ENCODE data around the gene NDUFA6. TPM values are rescaled to one million over a fixed set of nuclear protein-coding genes. Genes with fewer than 3 reads are reported as not detected.

Gene NDUFA6
- total RNA-seq, 2 donors from 2014 or later: 52.9 to 53.1 TPM

DNA sequence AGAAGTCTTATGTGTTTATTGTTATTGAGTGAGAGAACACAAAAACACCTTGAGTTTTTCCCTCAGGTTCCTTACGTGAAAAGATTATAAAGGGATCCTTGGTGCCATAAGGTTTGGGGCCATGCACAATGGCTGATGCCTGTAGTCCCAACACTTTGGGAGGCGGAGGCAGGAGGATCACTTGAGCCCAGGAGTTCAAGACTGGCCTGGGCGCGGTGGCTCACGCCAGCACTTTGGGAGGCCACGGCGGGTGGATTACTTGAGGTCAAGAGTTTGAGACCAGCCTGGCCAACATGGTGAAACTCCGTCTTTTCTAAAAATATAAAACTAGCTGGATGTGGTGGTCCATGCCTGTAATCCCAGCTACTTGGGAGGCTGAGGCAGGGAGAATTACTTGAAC is 5.7 kb downstream of the NDUFA6 start:
- no peak for DNase-seq (ENCODE audit: low spot score)
- no peak overlapping the region for H3K4me3 ChIP-seq
- H3K4me1 ChIP-seq (replicated peaks): peaks cover 11% of the 10 kb centered on the region
- H3K9me3 ChIP-seq: no peaks in the 10 kb centered on the region
- TF ChIP-seq POLR2AphosphoS5 (IDR thresholded peaks at IDR 0.05): no peak
- TF ChIP-seq, protein P1, sequence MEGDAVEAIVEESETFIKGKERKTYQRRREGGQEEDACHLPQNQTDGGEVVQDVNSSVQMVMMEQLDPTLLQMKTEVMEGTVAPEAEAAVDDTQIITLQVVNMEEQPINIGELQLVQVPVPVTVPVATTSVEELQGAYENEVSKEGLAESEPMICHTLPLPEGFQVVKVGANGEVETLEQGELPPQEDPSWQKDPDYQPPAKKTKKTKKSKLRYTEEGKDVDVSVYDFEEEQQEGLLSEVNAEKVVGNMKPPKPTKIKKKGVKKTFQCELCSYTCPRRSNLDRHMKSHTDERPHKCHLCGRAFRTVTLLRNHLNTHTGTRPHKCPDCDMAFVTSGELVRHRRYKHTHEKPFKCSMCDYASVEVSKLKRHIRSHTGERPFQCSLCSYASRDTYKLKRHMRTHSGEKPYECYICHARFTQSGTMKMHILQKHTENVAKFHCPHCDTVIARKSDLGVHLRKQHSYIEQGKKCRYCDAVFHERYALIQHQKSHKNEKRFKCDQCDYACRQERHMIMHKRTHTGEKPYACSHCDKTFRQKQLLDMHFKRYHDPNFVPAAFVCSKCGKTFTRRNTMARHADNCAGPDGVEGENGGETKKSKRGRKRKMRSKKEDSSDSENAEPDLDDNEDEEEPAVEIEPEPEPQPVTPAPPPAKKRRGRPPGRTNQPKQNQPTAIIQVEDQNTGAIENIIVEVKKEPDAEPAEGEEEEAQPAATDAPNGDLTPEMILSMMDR (IDR thresholded peaks at IDR 0.05): no peak
- no peak for TF ChIP-seq POLR2A (IDR thresholded peaks at IDR 0.05)
- WGBS: 95% methylated on average over 8 of the region's 8 CpGs
- intact Hi-C loops (cut with DNase I): no loop called here
- H3K27me3 ChIP-seq (replicated peaks; ENCODE audit: insufficient read depth): no peaks in the 10 kb centered on the region
- H3K36me3 ChIP-seq: peaks cover 0 to 5% of the 10 kb centered on the region in 2 donors
- no peak overlapping the region for H3K27ac ChIP-seq

DNA sequence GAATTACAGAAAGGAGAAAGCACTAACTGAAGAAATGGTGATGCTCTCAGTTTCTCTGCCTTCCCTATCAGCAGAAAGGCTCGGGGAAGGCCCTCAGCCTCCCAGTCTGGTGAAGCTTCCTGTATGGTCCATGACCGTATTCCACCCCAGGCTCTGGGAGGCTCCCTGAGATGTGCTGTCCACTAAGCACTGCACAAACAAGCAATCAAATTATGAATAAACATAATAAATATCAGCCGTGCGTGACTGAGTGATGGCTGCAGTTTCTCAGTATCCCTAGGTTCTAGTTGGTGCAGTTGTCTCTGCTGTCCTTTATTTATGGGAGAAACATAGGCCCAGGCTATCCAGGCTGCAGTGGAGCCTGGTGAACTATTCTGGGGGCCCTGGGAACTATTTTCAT is 7.5 kb downstream of the NDUFA6 start:
- DNase-seq (ENCODE audit: low spot score): no peak
- TF ChIP-seq POLR2AphosphoS5 (IDR thresholded peaks at IDR 0.05) (peak; percentile 76), POLR2A (IDR thresholded peaks at IDR 0.05) (no peak)
- Histone ChIP-seq H3K4me1 (replicated peaks) (peaks cover 19% of the 10 kb centered on the region), H3K36me3 (peaks cover 0 to 5% of the 10 kb centered on the region in 2 donors), H3K27ac (peak overlapping the region in 1 of 2 donors; percentile 31), H3K9me3 (no peaks in the 10 kb centered on the region), H3K27me3 (replicated peaks; ENCODE audit: insufficient read depth) (no peaks in the 10 kb centered on the region), H3K4me3 (no peak overlapping the region)
- WGBS: 80% methylated on average over 4 of the region's 4 CpGs
- intact Hi-C loops (cut with DNase I): no loop called here

DNA sequence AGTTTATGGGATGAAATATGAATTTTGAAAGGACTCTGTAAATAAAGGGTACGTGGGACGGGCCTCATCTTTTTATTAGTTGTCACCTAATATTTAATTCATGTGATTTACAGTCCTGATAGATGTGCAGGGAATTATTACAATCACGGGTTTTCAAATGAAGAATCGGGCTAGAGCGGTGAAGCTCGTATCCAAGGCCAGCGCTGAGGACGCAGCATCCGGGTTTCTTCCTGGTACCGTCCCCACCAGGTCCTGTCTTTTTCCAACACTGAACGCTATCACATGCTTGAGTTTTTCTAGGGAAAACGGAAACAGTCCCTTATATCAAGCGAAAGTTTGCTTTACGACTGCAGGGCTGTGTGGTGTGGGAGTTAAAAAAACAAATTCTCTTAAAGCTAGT is 10.3 kb downstream of the NDUFA6 start:
- intact Hi-C loops (cut with DNase I): no loop called here
- Histone ChIP-seq H3K4me1 (replicated peaks) (peaks cover 19% of the 10 kb centered on the region), H3K36me3 (peaks cover 0 to 1% of the 10 kb centered on the region in 2 donors)

DNA sequence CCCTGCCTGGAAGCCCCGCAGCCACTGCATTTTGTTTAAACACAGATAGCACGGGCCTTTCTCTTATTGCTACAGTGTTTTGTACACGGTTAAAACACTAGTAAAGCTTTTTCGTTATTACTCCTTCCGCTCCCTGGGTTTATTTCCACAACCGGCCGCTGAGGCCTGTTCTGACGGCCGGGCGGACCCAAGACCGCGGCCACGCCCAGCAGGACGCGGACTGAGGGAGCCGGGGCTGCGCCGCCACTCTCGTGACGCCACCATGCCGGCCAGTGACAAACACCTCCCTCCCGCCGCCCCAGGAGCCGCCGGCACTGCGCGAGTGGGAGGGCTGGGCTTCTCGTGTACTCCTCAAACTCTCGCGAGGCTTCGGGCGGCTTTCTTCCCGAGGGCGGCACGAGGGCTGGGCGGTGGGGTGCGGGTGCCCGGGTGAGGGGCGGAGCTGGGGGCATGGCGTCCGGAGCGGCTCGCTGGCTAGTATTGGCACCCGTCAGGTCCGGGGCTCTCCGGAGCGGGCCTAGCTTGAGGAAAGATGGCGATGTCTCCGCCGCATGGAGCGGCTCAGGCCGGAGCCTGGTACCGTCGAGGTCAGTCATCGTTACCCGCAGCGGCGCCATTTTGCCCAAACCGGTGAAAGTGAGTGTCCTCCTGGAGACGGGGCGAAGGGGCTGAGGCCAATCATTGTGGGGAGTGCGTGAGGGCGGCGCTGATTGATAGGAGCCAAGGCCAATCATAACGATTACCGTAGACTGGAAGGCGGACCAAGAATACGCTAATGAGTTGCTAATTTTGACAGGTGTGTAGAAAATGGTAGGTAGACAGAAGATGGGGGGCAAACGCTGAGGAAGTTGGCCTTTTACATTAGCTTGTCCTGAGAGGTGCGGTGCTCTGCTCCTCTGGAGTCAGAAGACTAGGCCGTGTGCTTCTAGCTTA is 11.0 kb downstream of the NDUFA6 start, which contains the start of gene SMDT1:
Gene SMDT1 (plus strand): TSS at position 382 of the 933 bp plus-strand sequence. CDS start 69 bp downstream, at position 451.
- Histone ChIP-seq H3K9me3 (no peaks in the 10 kb centered on the region), H3K4me3 (peak within 1 kb of the TSS; percentile 51 to 56), H3K4me1 (replicated peaks) (peaks cover 19% of the 10 kb centered on the region), H3K27ac (peak within 1 kb of the TSS; percentile 98 to 99), H3K36me3 (no peaks in the 10 kb centered on the region), H3K27me3 (replicated peaks; ENCODE audit: insufficient read depth) (no peaks in the 10 kb centered on the region)
- DNase-seq (ENCODE audit: low spot score): peak; percentile 99
- WGBS: under 1% methylated on average over 71 of the region's 71 CpGs
- intact Hi-C loops (cut with DNase I): no loop called here
- TF ChIP-seq, protein P1 (IDR thresholded peaks at IDR 0.05): peak in 1 of 4 experiments; percentile 17
- peak; percentile 95 for TF ChIP-seq POLR2AphosphoS5 (IDR thresholded peaks at IDR 0.05)
- TF ChIP-seq POLR2A (IDR thresholded peaks at IDR 0.05): peak; percentile 93

More for the DNA sequence above, 10.3 kb downstream of the NDUFA6 start:
- no peaks in the 10 kb centered on the region for H3K27me3 ChIP-seq (replicated peaks; ENCODE audit: insufficient read depth)
- peak overlapping the region; percentile 98 to 99 for H3K27ac ChIP-seq
- TF ChIP-seq POLR2A (IDR thresholded peaks at IDR 0.05): no peak
- TF ChIP-seq, protein P1 (IDR thresholded peaks at IDR 0.05): no peak
- TF ChIP-seq POLR2AphosphoS5 (IDR thresholded peaks at IDR 0.05): no peak
- DNase-seq (ENCODE audit: low spot score): peak; percentile 52
- no peaks in the 10 kb centered on the region for H3K9me3 ChIP-seq
- peak overlapping the region; percentile 51 to 56 for H3K4me3 ChIP-seq
- WGBS: 1% methylated on average over 14 of the region's 14 CpGs

DNA sequence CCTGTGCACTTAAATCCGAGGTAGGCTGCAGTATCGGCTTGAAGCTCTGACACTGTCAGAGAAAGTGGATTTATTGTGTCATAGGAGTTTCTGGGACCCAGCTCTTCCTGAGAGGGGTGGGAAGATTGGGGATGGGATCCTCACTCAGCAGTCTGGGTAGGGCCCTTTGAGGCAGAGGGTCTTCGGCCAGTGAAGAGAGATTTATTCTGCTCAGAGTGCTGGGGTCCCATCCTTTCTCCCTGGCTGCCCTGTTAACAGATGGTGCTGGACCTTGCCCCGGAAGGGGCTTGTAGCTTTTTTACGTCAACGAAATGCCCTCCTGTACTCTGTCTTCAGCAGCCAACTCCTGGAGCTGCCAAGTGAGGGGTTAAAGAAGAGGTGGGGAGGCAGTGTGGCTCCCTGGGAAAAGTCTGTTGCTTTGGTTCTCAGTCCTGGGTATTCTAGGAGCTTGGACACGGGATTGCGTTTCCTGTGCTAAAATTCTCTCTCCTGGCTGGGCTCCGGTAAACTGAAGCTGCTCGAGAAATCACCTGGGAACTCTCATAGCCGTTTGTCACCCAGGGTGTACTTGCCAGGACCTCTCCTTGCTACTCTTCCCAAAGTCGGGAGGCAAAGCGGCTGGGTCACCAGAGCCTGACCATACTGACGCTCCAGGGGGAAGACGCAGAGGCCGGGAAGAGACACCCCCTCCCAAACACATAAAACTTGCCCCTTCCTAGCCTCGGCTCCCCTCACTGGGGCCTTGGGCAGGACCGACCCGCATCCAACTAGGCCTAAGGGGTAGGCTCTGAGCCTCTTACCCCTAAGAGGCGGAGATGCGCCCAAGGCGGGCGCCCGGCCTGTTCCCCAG is 11.9 kb downstream of the NDUFA6 start:
- no peak for TF ChIP-seq POLR2AphosphoS5 (IDR thresholded peaks at IDR 0.05)
- TF ChIP-seq, protein P1 (IDR thresholded peaks at IDR 0.05): no peak
- TF ChIP-seq POLR2A (IDR thresholded peaks at IDR 0.05): no peak
- Histone ChIP-seq H3K9me3 (no peaks in the 10 kb centered on the region), H3K36me3 (no peaks in the 10 kb centered on the region), H3K27me3 (replicated peaks; ENCODE audit: insufficient read depth) (no peaks in the 10 kb centered on the region), H3K4me1 (replicated peaks) (peaks cover 19% of the 10 kb centered on the region), H3K27ac (peak overlapping the region; percentile 98 to 99), H3K4me3 (peak overlapping the region; percentile 51 to 56)
- intact Hi-C loops (cut with DNase I): no loop called here
- peak; percentile 32 for DNase-seq (ENCODE audit: low spot score)
- WGBS: 23% methylated on average over 24 of the region's 24 CpGs
